ENCODE data around the gene PPP2R3A. TPM values are rescaled to one million over a fixed set of nuclear protein-coding genes. Genes with fewer than 3 reads are reported as not detected.
"Not testable (repeated sequence)": the region's sequence is repeated elsewhere in the genome, so short reads cannot be mapped to it uniquely, and the experiment has no call there.

The PPP2R3A gene
- total and polyA plus RNA-seq, 7 experiments from 2014 or later = 0.13 to 0.89 (median 0.40) TPM; not detected in 1

DNA sequence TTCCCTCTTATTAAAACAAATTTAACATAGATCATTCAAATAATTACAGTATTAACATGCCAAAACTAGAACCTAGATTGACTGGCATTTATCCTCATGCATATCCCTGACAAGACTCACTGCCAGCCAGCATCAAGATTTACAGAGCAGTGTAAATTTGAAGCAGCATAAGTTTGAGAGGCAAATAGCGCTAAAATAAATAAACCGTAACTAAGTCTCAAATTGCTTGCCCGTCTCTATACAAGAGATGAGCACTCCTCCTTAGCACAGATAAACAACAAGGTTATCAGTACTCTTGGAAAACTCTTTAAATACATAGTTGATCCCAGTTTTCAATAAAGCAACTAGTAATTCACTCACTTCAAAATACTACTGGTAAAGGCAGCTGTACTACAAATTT is 201.0 kb downstream of the PPP2R3A start:
- ChIA-PET CTCF (no interaction called here), POLR2A (no interaction called here)
- Mint-ChIP-seq H3K27ac (peak overlapping the region in 6 of 9 donors; percentile 27 to 74 (median 62)), H3K4me3 (peak overlapping the region in 8 of 10 donors; percentile 34 to 81 (median 63)), H3K36me3 (peaks cover 0 to 11% (median 4%) of the 10 kb centered on the region in 5 donors), H3K4me1 (peaks cover 39 to 77% (median 70%) of the 10 kb centered on the region in 7 donors), H3K9me3 (no peaks in the 10 kb centered on the region), H3K27me3 (no peaks in the 10 kb centered on the region)
- H3K27ac ChIP-seq (ENCODE audit: low read depth, low read length) = no peak overlapping the region
- ATAC-seq (no peak), DNase-seq (no peak)
- H3K9me3 ChIP-seq (ENCODE audit: control insufficient read depth in 2 of 3, low read length in 3 of 3) = no peaks in the 10 kb centered on the region
- H3K27me3 ChIP-seq (ENCODE audit: control insufficient read depth in 2 of 2, insufficient read depth in 2 of 2, low read length in 2 of 2) = no peaks in the 10 kb centered on the region
- H3K4me3 ChIP-seq (ENCODE audit: low read length) = no peak overlapping the region
- intact Hi-C loops (cut with micrococcal nuclease) = no loop called here
- H3K4me1 ChIP-seq (ENCODE audit: control insufficient read depth in 2 of 2, insufficient read depth in 2 of 2, low read length in 2 of 2) = peaks cover 40 to 56% of the 10 kb centered on the region in 2 donors
- H3K36me3 ChIP-seq (ENCODE audit: control insufficient read depth in 2 of 3, insufficient read depth in 3 of 3, low read length in 3 of 3) = no peaks in the 10 kb centered on the region

DNA sequence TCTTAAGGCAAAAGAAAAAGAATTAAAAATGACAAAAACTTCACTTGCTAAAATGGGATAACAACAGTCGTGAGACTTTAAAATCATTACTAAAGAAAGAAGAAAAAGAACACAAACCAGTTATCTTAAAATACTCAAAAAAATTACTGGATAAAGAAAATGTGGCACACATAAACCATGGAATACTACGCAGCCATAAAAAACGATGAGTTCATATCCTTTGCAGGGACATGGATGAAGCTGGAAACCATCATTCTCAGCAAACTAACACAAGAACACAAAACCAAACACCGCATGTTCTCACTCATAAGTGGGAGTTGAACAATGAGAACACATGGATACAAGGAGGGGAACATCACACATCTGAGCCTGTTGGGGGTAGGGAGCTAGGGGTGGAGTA is 202.7 kb downstream of the PPP2R3A start:
- H3K27me3 Mint-ChIP-seq; DNase-seq; intact Hi-C loops (cut with micrococcal nuclease); H3K9me3 ChIP-seq (ENCODE audit: control insufficient read depth in 2 of 3, low read length in 3 of 3); H3K9me3 Mint-ChIP-seq; H3K27me3 ChIP-seq (ENCODE audit: control insufficient read depth in 2 of 2, insufficient read depth in 2 of 2, low read length in 2 of 2); ATAC-seq; H3K27ac ChIP-seq (ENCODE audit: low read depth, low read length); H3K36me3 ChIP-seq (ENCODE audit: control insufficient read depth in 2 of 3, insufficient read depth in 3 of 3, low read length in 3 of 3); H3K4me3 ChIP-seq (ENCODE audit: low read length): not testable (repeated sequence)
- peaks cover 40 to 68% of the 10 kb centered on the region in 2 donors for H3K4me1 ChIP-seq (ENCODE audit: control insufficient read depth in 2 of 2, insufficient read depth in 2 of 2, low read length in 2 of 2)
- CTCF ChIA-PET = interaction anchor here (0.6 kb wide), 1 partner anchor 91 kb away, joined by 6 read pairs; no protein-coding TSS in a partner anchor
- Mint-ChIP-seq H3K36me3 (peaks cover 0 to 10% (median 3%) of the 10 kb centered on the region in 5 donors), H3K4me1 (peaks cover 39 to 63% (median 58%) of the 10 kb centered on the region in 7 donors), H3K4me3 (peak overlapping the region in 9 of 10 donors; percentile 65 to 89 (median 75)), H3K27ac (peak overlapping the region in 8 of 9 donors; percentile 3 to 89 (median 74))
- POLR2A ChIA-PET = interaction anchor here (1.2 to 1.3 kb wide), 2 partner anchors 18 to 27 kb away, joined by 4 to 5 read pairs; no protein-coding TSS in a partner anchor

DNA sequence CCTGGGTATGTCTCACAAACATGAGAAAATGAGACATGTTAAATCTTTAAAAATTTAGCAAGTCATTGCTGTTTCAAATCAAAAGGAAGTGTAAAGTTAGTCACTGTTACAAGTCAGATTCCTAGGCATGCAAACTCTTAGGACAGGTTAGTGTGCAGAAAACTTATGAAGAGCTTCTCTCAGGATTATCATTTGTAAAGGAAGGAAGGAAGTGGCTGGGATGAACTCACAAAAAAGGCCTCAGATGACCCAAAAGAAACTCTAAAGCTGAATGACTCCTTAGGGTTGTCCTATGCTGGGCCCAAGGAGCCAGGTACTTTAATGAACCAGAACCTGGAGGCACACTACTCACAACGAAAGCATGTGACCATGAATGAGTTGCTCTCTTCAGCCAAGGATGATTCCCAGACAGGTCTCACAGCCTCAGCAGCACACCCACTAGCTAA is 205.6 kb downstream of the PPP2R3A start:
- H3K9me3 ChIP-seq (ENCODE audit: control insufficient read depth in 2 of 3, low read length in 3 of 3) = no peaks in the 10 kb centered on the region
- CTCF ChIA-PET = no interaction called here
- H3K4me1 ChIP-seq (ENCODE audit: control insufficient read depth in 2 of 2, insufficient read depth in 2 of 2, low read length in 2 of 2) = peaks cover 28 to 71% of the 10 kb centered on the region in 2 donors
- DNase-seq (no peak), ATAC-seq (peak; percentile 48)
- H3K27ac Mint-ChIP-seq = peak overlapping the region in 6 of 9 donors; percentile 7 to 74 (median 54)
- H3K27me3 Mint-ChIP-seq = no peaks in the 10 kb centered on the region
- no peaks in the 10 kb centered on the region for H3K27me3 ChIP-seq (ENCODE audit: control insufficient read depth in 2 of 2, insufficient read depth in 2 of 2, low read length in 2 of 2)
- POLR2A ChIA-PET = interaction anchor here (0.7 to 2.0 kb wide), 3 partner anchors 13 to 26 kb away, joined by 3 to 6 read pairs (median 5); partner anchors contain the start of gene MSL2
- no peaks in the 10 kb centered on the region for H3K36me3 ChIP-seq (ENCODE audit: control insufficient read depth in 2 of 3, insufficient read depth in 3 of 3, low read length in 3 of 3)
- peak overlapping the region in 5 of 10 donors; percentile 2 to 53 (median 30) for H3K4me3 Mint-ChIP-seq
- H3K4me1 Mint-ChIP-seq = peaks cover 30 to 43% (median 35%) of the 10 kb centered on the region in 7 donors
- intact Hi-C loops (cut with micrococcal nuclease) = no loop called here
- peaks cover 0 to 7% (median 0%) of the 10 kb centered on the region in 5 donors for H3K36me3 Mint-ChIP-seq
- peak overlapping the region; percentile 3 for H3K27ac ChIP-seq (ENCODE audit: low read depth, low read length)
- no peaks in the 10 kb centered on the region for H3K9me3 Mint-ChIP-seq
- H3K4me3 ChIP-seq (ENCODE audit: low read length) = no peak overlapping the region

DNA sequence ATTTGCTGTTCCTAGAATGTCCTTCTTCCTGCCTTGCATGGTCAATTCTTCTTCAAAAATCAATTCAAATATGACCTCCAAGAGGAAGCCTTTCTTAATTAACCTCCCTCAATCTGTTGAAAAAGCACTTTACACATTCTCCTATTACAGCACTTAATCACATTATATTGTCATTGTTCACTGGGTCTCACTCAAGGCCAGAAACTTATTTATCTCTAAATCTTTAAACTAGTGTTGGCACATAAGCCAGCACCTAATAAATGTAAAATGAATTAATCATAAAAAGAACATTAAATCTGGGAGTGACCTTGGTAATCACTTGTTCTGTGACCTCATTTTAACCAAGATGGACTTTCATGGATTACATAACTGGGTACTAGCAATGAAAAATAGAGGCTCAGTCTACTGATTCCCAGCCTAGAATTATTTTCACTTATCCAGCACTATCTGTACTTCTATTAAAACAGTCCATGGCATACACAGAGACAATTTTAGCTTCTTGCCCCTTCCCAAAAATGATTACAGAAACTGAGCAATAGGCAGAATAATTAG is 208.5 kb downstream of the PPP2R3A start:
- no peak overlapping the region for H3K4me3 ChIP-seq (ENCODE audit: low read length)
- Mint-ChIP-seq H3K27ac (peak overlapping the region in 3 of 9 donors; percentile 4 to 37 (median 5)), H3K36me3 (peaks cover 0 to 5% (median 0%) of the 10 kb centered on the region in 5 donors), H3K4me1 (peaks cover 9 to 35% (median 24%) of the 10 kb centered on the region in 7 donors), H3K4me3 (peak overlapping the region in 4 of 10 donors; percentile 2 to 53 (median 22)), H3K9me3 (no peaks in the 10 kb centered on the region), H3K27me3 (no peaks in the 10 kb centered on the region)
- peaks cover 31 to 62% of the 10 kb centered on the region in 2 donors for H3K4me1 ChIP-seq (ENCODE audit: control insufficient read depth in 2 of 2, insufficient read depth in 2 of 2, low read length in 2 of 2)
- intact Hi-C loops (cut with micrococcal nuclease) = loop anchor here in 1 of 2 donors (2.0 kb wide), 1 partner anchor 21 kb away; no protein-coding TSS in a partner anchor
- no peaks in the 10 kb centered on the region for H3K36me3 ChIP-seq (ENCODE audit: control insufficient read depth in 2 of 3, insufficient read depth in 3 of 3, low read length in 3 of 3)
- H3K27ac ChIP-seq (ENCODE audit: low read depth, low read length) = peak overlapping the region; percentile 15
- CTCF ChIA-PET = interaction anchor here (0.7 kb wide), 1 partner anchor 97 kb away, joined by 3 read pairs; no protein-coding TSS in a partner anchor
- H3K27me3 ChIP-seq (ENCODE audit: control insufficient read depth in 2 of 2, insufficient read depth in 2 of 2, low read length in 2 of 2) = no peaks in the 10 kb centered on the region
- ATAC-seq (no peak), DNase-seq (no peak)
- no peaks in the 10 kb centered on the region for H3K9me3 ChIP-seq (ENCODE audit: control insufficient read depth in 2 of 3, low read length in 3 of 3)
- POLR2A ChIA-PET = interaction anchor here (0.6 to 1.1 kb wide), 3 partner anchors 9 to 136 kb away, joined by 3 to 5 read pairs (median 4); no protein-coding TSS in a partner anchor

DNA sequence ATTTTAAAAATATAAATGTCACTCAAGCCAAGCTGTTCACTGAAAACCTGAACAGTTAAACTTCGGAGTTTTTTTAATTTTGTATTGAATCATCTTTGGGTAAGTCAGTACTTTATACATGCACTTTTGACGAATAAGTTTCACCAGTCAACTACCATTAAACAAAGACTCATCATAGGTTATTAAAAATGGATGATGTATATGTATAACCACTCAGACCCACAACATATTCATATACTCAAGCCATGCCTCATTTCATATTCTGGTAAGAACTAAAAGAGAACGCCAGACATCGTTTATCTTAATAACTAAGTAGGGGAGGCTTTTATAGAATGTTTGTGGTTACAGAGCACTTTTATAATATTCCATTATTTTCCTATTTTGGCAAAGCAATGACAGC is 212.3 kb downstream of the PPP2R3A start:
- Histone ChIP-seq H3K36me3 (ENCODE audit: control insufficient read depth in 2 of 3, insufficient read depth in 3 of 3, low read length in 3 of 3) (no peaks in the 10 kb centered on the region), H3K27ac (ENCODE audit: low read depth, low read length) (no peak overlapping the region), H3K4me3 (ENCODE audit: low read length) (no peak overlapping the region), H3K9me3 (ENCODE audit: control insufficient read depth in 2 of 3, low read length in 3 of 3) (no peaks in the 10 kb centered on the region), H3K4me1 (ENCODE audit: control insufficient read depth in 2 of 2, insufficient read depth in 2 of 2, low read length in 2 of 2) (peaks cover 47 to 68% of the 10 kb centered on the region in 2 donors), H3K27me3 (ENCODE audit: control insufficient read depth in 2 of 2, insufficient read depth in 2 of 2, low read length in 2 of 2) (no peaks in the 10 kb centered on the region)
- H3K4me1 Mint-ChIP-seq = peaks cover 36 to 58% (median 48%) of the 10 kb centered on the region in 7 donors
- peak overlapping the region in 5 of 10 donors; percentile 13 to 76 (median 53) for H3K4me3 Mint-ChIP-seq
- H3K9me3 Mint-ChIP-seq = no peaks in the 10 kb centered on the region
- ATAC-seq = no peak
- ChIA-PET CTCF (interaction anchor here (0.5 to 0.7 kb wide), 2 partner anchors 8 to 12 kb away, joined by 3 to 4 read pairs; no protein-coding TSS in a partner anchor), POLR2A (interaction anchor here (1.4 kb wide), 1 partner anchor 19 kb away, joined by 8 read pairs; the partner anchor contains the start of gene MSL2)
- H3K27me3 Mint-ChIP-seq = no peaks in the 10 kb centered on the region
- DNase-seq = no peak
- intact Hi-C loops (cut with micrococcal nuclease) = loop anchor here in 1 of 2 donors (2.0 to 5.0 kb wide), 2 partner anchors 15 to 101 kb away; no protein-coding TSS in a partner anchor
- H3K27ac Mint-ChIP-seq = peak overlapping the region in 2 of 9 donors; percentile 14 to 24
- H3K36me3 Mint-ChIP-seq = peaks cover 0 to 6% (median 1%) of the 10 kb centered on the region in 5 donors

DNA sequence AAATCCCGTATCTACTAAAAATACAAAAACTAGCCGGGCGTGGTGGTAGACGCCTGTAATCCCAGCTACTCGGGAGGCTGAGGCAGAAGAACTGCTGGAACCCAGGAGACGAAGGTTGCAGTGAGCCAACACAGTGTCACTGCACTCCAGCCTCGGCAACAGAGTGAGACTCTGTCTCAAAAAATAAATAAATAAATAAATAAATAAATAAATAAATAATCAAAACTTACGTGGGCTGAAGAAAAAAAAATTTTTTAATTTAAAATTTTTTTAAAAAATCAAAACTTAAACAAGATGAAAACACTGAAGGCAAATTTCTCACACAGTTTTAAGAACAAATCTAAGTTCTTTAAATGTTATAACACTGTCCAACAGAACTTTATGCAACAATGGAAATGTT is 216.2 kb downstream of the PPP2R3A start:
- POLR2A ChIA-PET = interaction anchor here (1.0 to 1.3 kb wide), 2 partner anchors 13 to 15 kb away, joined by 3 to 4 read pairs; no protein-coding TSS in a partner anchor
- peak overlapping the region in 1 of 9 donors; percentile 60 for H3K27ac Mint-ChIP-seq

More for the DNA sequence above, 216.2 kb downstream of the PPP2R3A start:
- H3K36me3 Mint-ChIP-seq = peaks cover 0 to 12% (median 3%) of the 10 kb centered on the region in 5 donors
- H3K4me1 Mint-ChIP-seq = peaks cover 46 to 92% (median 75%) of the 10 kb centered on the region in 7 donors
- Histone ChIP-seq H3K27me3 (ENCODE audit: control insufficient read depth in 2 of 2, insufficient read depth in 2 of 2, low read length in 2 of 2) (no peaks in the 10 kb centered on the region), H3K4me1 (ENCODE audit: control insufficient read depth in 2 of 2, insufficient read depth in 2 of 2, low read length in 2 of 2) (peaks cover 43 to 56% of the 10 kb centered on the region in 2 donors), H3K9me3 (ENCODE audit: control insufficient read depth in 2 of 3, low read length in 3 of 3) (no peaks in the 10 kb centered on the region), H3K4me3 (ENCODE audit: low read length) (no peak overlapping the region), H3K36me3 (ENCODE audit: control insufficient read depth in 2 of 3, insufficient read depth in 3 of 3, low read length in 3 of 3) (no peaks in the 10 kb centered on the region), H3K27ac (ENCODE audit: low read depth, low read length) (no peak overlapping the region)
- CTCF ChIA-PET = interaction anchor here (0.6 kb wide), 1 partner anchor 22 kb away, joined by 4 read pairs; no protein-coding TSS in a partner anchor
- ATAC-seq (no peak), DNase-seq (no peak)
- H3K4me3 Mint-ChIP-seq = peak overlapping the region in 6 of 10 donors; percentile 35 to 98 (median 80)
- H3K27me3 Mint-ChIP-seq = no peaks in the 10 kb centered on the region
- H3K9me3 Mint-ChIP-seq = no peaks in the 10 kb centered on the region
- intact Hi-C loops (cut with micrococcal nuclease) = no loop called here

Data from naive thymus-derived CD4-positive, alpha-beta T cell (primary cell).